Neural crest cell (in vitro differentiated cells): ENCODE measurements around the gene GNAZ. TPM values are rescaled to one million over a fixed set of nuclear protein-coding genes. Genes with fewer than 3 reads are reported as not detected.

Experiments used
- DNase-seq: peaks from one replicate; pipeline ENCODE4 v3.0.0; 2021; ENCODE audit warnings: low read depth, mixed read lengths, low spot score
- H3K27ac Mint-ChIP-seq: one replicate; pipeline ENCODE4 v1.8.0; 2021; ENCODE audit warnings: mild to moderate bottlenecking, mixed read lengths; ENCODE audit not compliant: unreplicated experiment
- H3K27me3 Mint-ChIP-seq: 2 replicates; pipeline ENCODE4 v1.8.0; 2021; ENCODE audit warnings: low read depth, mild to moderate bottlenecking, mixed read lengths
- H3K36me3 Mint-ChIP-seq: 2 replicates; pipeline ENCODE4 v1.8.0; 2021; ENCODE audit warnings: low read depth, mild to moderate bottlenecking, mixed read lengths
- H3K4me1 Mint-ChIP-seq: 2 replicates; pipeline ENCODE4 v1.8.0; 2021; ENCODE audit warnings: mixed read lengths
- H3K4me3 Mint-ChIP-seq: one replicate; pipeline ENCODE4 v1.8.0; 2021; ENCODE audit warnings: mild to moderate bottlenecking, mixed read lengths
- H3K9me3 Mint-ChIP-seq: 2 replicates; pipeline ENCODE4 v1.8.0; 2021; ENCODE audit warnings: mixed read lengths
- CTCF ChIP-seq: fragments of 200-600 bp; sonication (generic); conservative IDR thresholded peaks from 2 replicates; pipeline ENCODE4 v1.5.0; 2021; ENCODE audit warnings: antibody characterized with exemption, mild to moderate bottlenecking
- total RNA-seq: library from RNA; stranded (reverse); gene quantifications from 2 replicates; pipeline ENCODE4 v1.2.1, GENCODE V29; 2021

Gene GNAZ
- total RNA-seq, 1 donor from 2014 or later = 25.2 TPM

DNA sequence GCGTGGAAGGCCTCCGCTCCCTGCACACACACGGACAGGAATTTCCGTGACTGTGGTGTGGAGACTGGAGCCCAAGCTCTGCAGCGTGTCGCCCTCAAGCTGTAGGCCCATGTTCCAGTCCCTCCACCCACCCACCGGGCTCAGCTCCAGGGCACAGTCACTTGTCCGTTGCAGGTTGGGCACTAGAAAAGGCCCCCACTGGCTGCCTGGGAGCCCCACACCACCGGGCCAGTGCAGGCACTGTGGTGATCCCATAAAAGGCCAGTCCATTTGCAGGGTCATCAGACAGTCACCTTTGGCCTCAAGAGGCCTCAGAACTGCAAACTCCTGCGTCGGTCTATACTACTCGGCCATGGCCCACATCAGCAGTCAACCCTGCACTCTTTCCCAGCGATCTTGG, 91.3 kb downstream of the GNAZ start:
- no peak for DNase-seq
- Mint-ChIP-seq H3K9me3 (no peaks in the 10 kb centered on the region), H3K27me3 (no peaks in the 10 kb centered on the region), H3K36me3 (no peaks in the 10 kb centered on the region), H3K4me1 (peaks cover 3% of the 10 kb centered on the region), H3K27ac (no peak overlapping the region), H3K4me3 (no peak overlapping the region)
- no peak for TF ChIP-seq CTCF

DNA sequence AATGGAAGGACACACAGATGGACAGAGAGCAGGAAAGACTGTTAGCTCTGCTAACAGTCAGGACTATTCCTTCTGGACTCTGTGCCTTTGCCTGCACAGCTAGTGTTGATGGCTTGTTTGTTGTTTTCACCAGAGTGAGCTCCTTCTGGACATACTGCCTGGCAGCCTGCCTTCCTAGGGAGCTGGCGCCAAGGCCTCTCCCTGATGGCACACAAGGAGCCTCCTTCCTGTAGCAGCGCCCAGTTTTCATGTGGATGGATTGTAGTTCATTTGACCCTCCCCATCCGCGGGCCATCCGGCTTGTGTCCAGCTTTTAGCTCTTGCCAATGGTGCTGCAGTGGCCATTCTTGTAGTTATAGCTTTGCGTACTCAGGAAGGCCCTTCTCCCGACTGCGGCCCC, 93.3 kb downstream of the GNAZ start:
- Mint-ChIP-seq H3K4me3 (no peak overlapping the region), H3K27ac (peak overlapping the region; percentile 19), H3K27me3 (no peaks in the 10 kb centered on the region), H3K4me1 (peaks cover 3% of the 10 kb centered on the region), H3K36me3 (no peaks in the 10 kb centered on the region), H3K9me3 (no peaks in the 10 kb centered on the region)
- no peak for TF ChIP-seq CTCF
- DNase-seq = no peak

DNA sequence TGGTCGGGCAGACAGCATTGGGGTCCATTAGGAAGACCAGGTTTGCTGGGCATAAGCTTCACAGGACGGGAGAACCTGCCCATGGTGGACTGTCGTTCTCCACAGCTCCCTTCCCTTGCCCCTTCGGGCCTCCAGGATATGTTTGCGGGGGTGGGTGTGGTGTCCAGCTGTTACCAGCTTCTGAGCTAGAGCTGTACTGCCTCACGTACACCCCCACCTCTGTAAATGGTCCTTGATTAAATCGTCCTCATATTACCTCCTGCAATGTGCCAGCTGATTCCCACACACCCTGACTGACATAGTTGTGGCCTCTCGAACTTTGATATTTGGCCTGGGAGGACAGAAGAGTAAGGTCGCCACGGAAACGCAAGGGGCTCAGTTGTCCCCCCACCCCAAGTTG, 93.8 kb downstream of the GNAZ start:
- H3K36me3 Mint-ChIP-seq = no peaks in the 10 kb centered on the region
- no peak for DNase-seq
- H3K27me3 Mint-ChIP-seq = no peaks in the 10 kb centered on the region
- no peak for TF ChIP-seq CTCF
- peaks cover 4% of the 10 kb centered on the region for H3K4me1 Mint-ChIP-seq
- no peaks in the 10 kb centered on the region for H3K9me3 Mint-ChIP-seq
- H3K27ac Mint-ChIP-seq = peak overlapping the region; percentile 62
- peak overlapping the region; percentile 27 for H3K4me3 Mint-ChIP-seq

GRCh38 chr22:23166042-23166831, 95.9 kb downstream of the GNAZ start:
- Mint-ChIP-seq H3K27ac (peak overlapping the region; percentile 31), H3K36me3 (no peaks in the 10 kb centered on the region), H3K4me1 (peaks cover 8% of the 10 kb centered on the region), H3K4me3 (no peak overlapping the region), H3K9me3 (no peaks in the 10 kb centered on the region), H3K27me3 (no peaks in the 10 kb centered on the region)
- TF ChIP-seq CTCF = no peak
- DNase-seq = no peak

- H3K36me3 Mint-ChIP-seq = no peaks in the 10 kb centered on the region
- no peak overlapping the region for H3K4me3 Mint-ChIP-seq
- DNase-seq = no peak
- H3K27ac Mint-ChIP-seq = no peak overlapping the region
- no peaks in the 10 kb centered on the region for H3K27me3 Mint-ChIP-seq
- TF ChIP-seq CTCF = no peak
- peaks cover 8% of the 10 kb centered on the region for H3K4me1 Mint-ChIP-seq
- H3K9me3 Mint-ChIP-seq = no peaks in the 10 kb centered on the region
Measured at GRCh38 chr22:23166841-23167616, 96.7 kb downstream of the GNAZ start.
